K562 (cell line): Measurements from ENCODE around the gene MAP2K6. TPM values are rescaled to one million over a fixed set of nuclear protein-coding genes. Genes with fewer than 3 reads are reported as not detected.

Source experiments
- ATAC-seq: fragments of 200-7000 bp; cut with Tn5 transposase; 3 replicates; pipeline ENCODE4 v1.9.1; 2020; ENCODE audit warnings: moderate library complexity
- BruUV-seq: library from RNA; stranded (reverse); fragments of 400-500 nt; replicated peaks from 2 replicates; lab custom pipeline; 2021; lab: Mats Ljungman, UMichigan
- CTCF ChIA-PET: fragments of 300-600 bp; formaldehyde crosslinking; extraction: SDS; loops from one replicate; lab custom pipeline; 2021; ENCODE audit warnings: low intra/inter-chr PET ratio; lab: Yijun Ruan, JAX
- POLR2A ChIA-PET: fragments of 300-600, 350-650 bp; sonication (Branson Sonifier 250); formaldehyde crosslinking; extraction: SDS; loops from one replicate; lab custom pipeline; 2021; ENCODE audit warnings: antibody characterized with exemption, inconsistent platforms; lab: Yijun Ruan, JAX
- DNase-seq, 4 experiments: peaks; one replicate each; pipeline versions ENCODE4 v3.0.0 to v3.0.0-alpha.2; 2011 to 2018; ENCODE audit warnings: low spot score in 3 of 4, mixed read lengths in 3 of 4; ENCODE audit errors: extremely low read depth in 1 of 4
- FAIRE-seq: peaks from 2 replicates; lab custom pipeline; 2011; peaks lifted over from hg19 to GRCh38; lab: Jason Lieb, UNC
- H2AFZ ChIP-seq: 2 replicates; pipeline ENCODE4 v1.6.0; 2011; ENCODE audit warnings: low read depth, low read length, control low read depth, inconsistent platforms
- H3K27ac ChIP-seq: fragments of 200-600 bp; 3 replicates; pipeline ENCODE4 v1.8.0; 2011; ENCODE audit warnings: low read depth, mild to moderate bottlenecking, control low read depth, inconsistent platforms, low read length, moderate library complexity, mixed read lengths; ENCODE audit errors: extremely low read depth
- H3K27me3 ChIP-seq, 2 experiments: fragments of 300-600 bp in 1 of 2; 2 replicates in 1 of 2; 3 replicates in 1 of 2; pipeline versions ENCODE4 v1.6.0 to v1.8.0; 2011; ENCODE audit warnings: inconsistent platforms in 2 of 2, low read length in 2 of 2, mild to moderate bottlenecking in 1 of 2, mixed read lengths in 1 of 2, moderate library complexity in 1 of 2; ENCODE audit not compliant: control insufficient read depth in 2 of 2, insufficient read depth in 2 of 2
- H3K36me3 ChIP-seq: fragments of 300-600 bp; 3 replicates; pipeline ENCODE4 v1.8.0; 2011; ENCODE audit warnings: mild to moderate bottlenecking, low read length, inconsistent platforms; ENCODE audit not compliant: control insufficient read depth, insufficient read depth
- H3K4me1 ChIP-seq, 2 experiments: fragments of 200-600 bp in 1 of 2; replicated peaks in 1 of 2; 2 replicates in 1 of 2; 3 replicates in 1 of 2; pipeline versions ENCODE4 v1.5.1 to v1.8.0; 2011; ENCODE audit warnings: inconsistent platforms in 2 of 2, low read length in 2 of 2, mild to moderate bottlenecking in 1 of 2, mixed read lengths in 1 of 2, moderate library complexity in 1 of 2; ENCODE audit not compliant: control insufficient read depth in 2 of 2, insufficient read depth in 2 of 2
- H3K4me2 ChIP-seq: 2 replicates; pipeline ENCODE4 v1.6.1; 2011; ENCODE audit warnings: low read length, control low read depth, inconsistent platforms, mixed read lengths; ENCODE audit not compliant: insufficient read depth
- H3K4me3 ChIP-seq: fragments of 200-600 bp; sonication (generic), shearing (Covaris generic); 2 replicates; pipeline ENCODE4 v1.5.1; 2016; ENCODE audit warnings: control low read depth, inconsistent platforms
- H3K79me2 ChIP-seq: fragments of 200-600 bp; 3 replicates; pipeline ENCODE4 v1.8.0; 2011; ENCODE audit warnings: low read length, inconsistent platforms; ENCODE audit not compliant: control insufficient read depth, insufficient read depth
- H3K9ac ChIP-seq, 2 experiments: 2 replicates each; pipeline versions ENCODE4 v1.6.0 to v1.6.1; 2011; ENCODE audit warnings: low read depth in 2 of 2, low read length in 2 of 2, control low read depth in 1 of 2, inconsistent platforms in 1 of 2, mild to moderate bottlenecking in 1 of 2, mixed read lengths in 1 of 2; ENCODE audit not compliant: insufficient read depth in 1 of 2
- H3K9me1 ChIP-seq: one replicate; pipeline ENCODE4 v1.6.0; 2011; ENCODE audit warnings: inconsistent platforms, mild to moderate bottlenecking, low read length, moderate library complexity; ENCODE audit not compliant: control insufficient read depth, insufficient read depth
- H3K9me3 ChIP-seq: replicated peaks from 2 replicates; pipeline ENCODE4 v1.5.1; 2011; ENCODE audit warnings: low read depth, low read length, inconsistent platforms; ENCODE audit not compliant: control insufficient read depth, insufficient read depth
- H4K20me1 ChIP-seq: replicated peaks from 2 replicates; pipeline ENCODE4 v1.6.1; 2011; ENCODE audit warnings: low read length, inconsistent platforms, mixed read lengths; ENCODE audit not compliant: control insufficient read depth, insufficient read depth
- GABPA ChIP-seq: fragments of 200-800 bp; sonication (Bioruptor generic); conservative IDR thresholded peaks from 2 replicates; pipeline ENCODE4 v1.6.1; 2016; ENCODE audit warnings: low read depth, missing genetic modification characterization, missing compliant biosample characterization
- PYGO2 ChIP-seq: fragments of 450-650 bp; IDR thresholded peaks from 2 replicates; pipeline ENCODE4 v1.6.1; 2016; ENCODE audit warnings: mild to moderate bottlenecking, missing genetic modification characterization, moderate library complexity, missing compliant biosample characterization
- TCF7 ChIP-seq: sonication (generic); IDR thresholded peaks from 2 replicates; pipeline ENCODE4 v1.6.1; 2016; ENCODE audit warnings: antibody characterized with exemption, borderline replicate concordance
- TCFL5 ChIP-seq: fragments of 250-450 bp; sonication (Bioruptor Pico); conservative IDR thresholded peaks from 2 replicates; pipeline ENCODE4 v1.6.1; 2021; ENCODE audit warnings: mild to moderate bottlenecking, moderate library complexity, matching md5 sums
- WGBS: fragments of 100-300 bp; shearing (Covaris generic); methylation state at CpG from one replicate; pipeline ENCODE4 v1.1.6; 2016; ENCODE audit warnings: low coverage, mixed read lengths; ENCODE audit not compliant: insufficient coverage; ENCODE audit errors: missing lambda C conversion rate; 5-methylcytosine and 5-hydroxymethylcytosine counted together
- in situ Hi-C: fragments of 300-500 bp; cut with MboI; formaldehyde crosslinking; loops from 4 replicates; pipeline ENCODE4 v1.15.0; 2018; ENCODE audit warnings: inconsistent platforms, mixed read lengths
- intact Hi-C: fragments of 100-400 bp; cut with micrococcal nuclease; formaldehyde crosslinking; loops from 2 replicates; pipeline ENCODE4 v1.14.2; 2022
- polyA plus RNA-seq, 8 experiments: library from polyadenylated mRNA; depleted of rRNA in 4 of 8; stranded (reverse) in 5 of 8; unstranded in 3 of 8; fragments of >200 nt; fragmentation: Nextera tagmentation in 2 of 8; fragmentation: Illumina TruSeq in 1 of 8; extraction: Ambion mirVana in 2 of 8; extraction: Trizol in 1 of 8; gene quantifications; 2 replicates each; pipeline versions ENCODE4 v1.2.1 to v1.2.3, GENCODE V29; 2011 to 2014; ENCODE audit warnings: inconsistent platforms in 1 of 8, missing spikeins in 1 of 8
- total RNA-seq, 7 experiments: library from RNA; depleted of rRNA in 6 of 7; stranded (reverse); fragments of >200 nt in 6 of 7; fragmentation: Illumina TruSeq in 2 of 7; extraction: Trizol in 2 of 7; gene quantifications; 2 replicates each; pipeline versions ENCODE4 v1.2.1 to v1.2.3, GENCODE V29; 2011 to 2021; ENCODE audit warnings: low replicate concordance in 1 of 7
- TF ChIP-seq, protein P1 (sequence below): fragments of 250-450 bp; sonication (Bioruptor Pico); IDR thresholded peaks from 2 replicates; pipeline ENCODE4 v1.5.0; 2020; ENCODE audit warnings: mild to moderate bottlenecking

MAP2K6 gene
- total and polyA plus RNA-seq, 9 of the 15 experiments (the other 6 are each of a cell fraction or from before 2014, with no cell fraction given) = 0.07 to 0.13 TPM; not detected in 7

DNA sequence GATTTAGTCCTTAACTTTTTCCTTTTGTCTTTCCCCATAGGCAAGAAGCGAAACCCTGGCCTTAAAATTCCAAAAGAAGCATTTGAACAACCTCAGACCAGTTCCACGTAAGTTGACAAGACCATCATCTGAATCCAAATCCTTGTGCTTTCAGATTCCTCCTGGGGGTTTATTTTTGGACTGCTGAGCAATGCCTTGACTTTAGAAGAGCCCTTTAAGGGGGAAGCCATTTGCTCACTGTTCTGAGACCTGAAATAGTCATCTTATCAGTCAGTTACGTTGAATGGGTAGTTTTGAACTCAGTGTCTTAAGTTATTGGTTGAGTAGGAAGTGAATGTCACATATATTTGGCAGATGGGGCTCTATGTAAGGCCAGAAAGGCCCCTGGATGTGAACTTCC lies 91.2 kb downstream of the MAP2K6 start:
- ChIA-PET POLR2A (no interaction called here), CTCF (no interaction called here)
- intact Hi-C loops (no loop called here), in situ Hi-C loops (no loop called here)
- H4K20me1 ChIP-seq = no peaks in the 10 kb centered on the region
- ATAC-seq (no peak), DNase-seq (no peak), FAIRE-seq (no peak)
- H3K27ac ChIP-seq = no peak overlapping the region
- H3K4me1 ChIP-seq = no peaks in the 10 kb centered on the region
- 0% methylated on average over 3 of the region's 3 CpGs for WGBS
- no peak for TF ChIP-seq PYGO2 (tag)
- TF ChIP-seq TCFL5 = no peak
- TF ChIP-seq, protein P1, sequence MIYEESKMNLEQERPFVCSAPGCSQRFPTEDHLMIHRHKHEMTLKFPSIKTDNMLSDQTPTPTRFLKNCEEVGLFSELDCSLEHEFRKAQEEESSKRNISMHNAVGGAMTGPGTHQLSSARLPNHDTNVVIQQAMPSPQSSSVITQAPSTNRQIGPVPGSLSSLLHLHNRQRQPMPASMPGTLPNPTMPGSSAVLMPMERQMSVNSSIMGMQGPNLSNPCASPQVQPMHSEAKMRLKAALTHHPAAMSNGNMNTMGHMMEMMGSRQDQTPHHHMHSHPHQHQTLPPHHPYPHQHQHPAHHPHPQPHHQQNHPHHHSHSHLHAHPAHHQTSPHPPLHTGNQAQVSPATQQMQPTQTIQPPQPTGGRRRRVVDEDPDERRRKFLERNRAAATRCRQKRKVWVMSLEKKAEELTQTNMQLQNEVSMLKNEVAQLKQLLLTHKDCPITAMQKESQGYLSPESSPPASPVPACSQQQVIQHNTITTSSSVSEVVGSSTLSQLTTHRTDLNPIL (CRISPR knock-in tag) = no peak
- TF ChIP-seq TCF7 = no peak
- no peak for TF ChIP-seq GABPA (tag)
- H3K36me3 ChIP-seq = no peaks in the 10 kb centered on the region
- no peaks in the 10 kb centered on the region for H3K9me1 ChIP-seq
- H3K9me3 ChIP-seq = no peaks in the 10 kb centered on the region
- no peaks in the 10 kb centered on the region for H3K79me2 ChIP-seq
- BruUV-seq = no TSS peak
- no peak overlapping the region for H3K4me2 ChIP-seq
- H3K4me3 ChIP-seq = no peak overlapping the region
- no peak overlapping the region for H3K9ac ChIP-seq
- no peaks in the 10 kb centered on the region; a peak in 1 of 5 replicates for H3K27me3 ChIP-seq
- H2AFZ ChIP-seq = no peak overlapping the region
